SHP77 treated with DMSO at 0.1 percent for 48 hours (cell line): ENCODE results near the gene TMEM256.

Experiments
- DNase-seq: peaks from one replicate; lab custom pipeline; 2025; lab: John Stamatoyannopoulos, UW

TMEM256 gene

DNA sequence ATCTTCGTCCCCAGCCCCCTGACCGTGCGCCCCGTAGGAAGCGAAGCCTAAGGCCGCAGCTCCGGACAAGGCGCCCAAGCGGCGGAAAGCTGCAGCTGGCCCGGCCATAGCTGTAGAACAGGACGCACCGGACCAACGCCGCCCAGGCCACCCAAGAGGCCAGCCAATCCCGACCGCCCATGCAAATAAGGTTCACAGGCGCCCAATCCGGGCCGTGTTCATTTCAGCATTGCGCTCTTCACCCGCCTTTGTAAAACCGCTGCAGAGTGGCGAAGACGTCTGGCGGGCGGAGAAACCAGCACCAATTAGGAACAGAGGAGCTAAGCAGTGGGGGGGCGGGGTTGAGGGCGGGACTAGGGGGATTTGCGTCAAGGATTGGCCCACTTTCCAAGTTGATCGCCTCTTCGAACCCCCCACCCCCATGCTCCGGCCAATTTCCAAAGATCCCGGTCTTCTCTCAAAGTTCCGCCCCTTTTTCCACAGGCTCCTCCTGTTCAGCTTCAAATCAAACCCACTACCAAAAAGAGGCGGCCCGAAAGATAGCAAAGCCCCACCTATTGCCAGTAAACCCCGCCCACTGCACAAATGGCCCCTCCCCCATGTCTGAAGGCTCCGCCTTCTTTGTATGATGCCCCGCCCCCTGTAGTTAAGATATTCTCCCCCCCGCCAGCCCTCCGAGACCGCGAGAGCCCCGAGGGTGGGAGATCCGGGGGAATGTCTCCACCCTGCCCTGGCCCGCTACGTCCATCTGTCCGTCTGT is at the start of gene TMEM256:
TMEM256 (minus strand) TSS at position 121 of the 760 bp plus-strand sequence; CDS start at position 108, 13 bp downstream.
- peak; percentile 100 for DNase-seq

DNA sequence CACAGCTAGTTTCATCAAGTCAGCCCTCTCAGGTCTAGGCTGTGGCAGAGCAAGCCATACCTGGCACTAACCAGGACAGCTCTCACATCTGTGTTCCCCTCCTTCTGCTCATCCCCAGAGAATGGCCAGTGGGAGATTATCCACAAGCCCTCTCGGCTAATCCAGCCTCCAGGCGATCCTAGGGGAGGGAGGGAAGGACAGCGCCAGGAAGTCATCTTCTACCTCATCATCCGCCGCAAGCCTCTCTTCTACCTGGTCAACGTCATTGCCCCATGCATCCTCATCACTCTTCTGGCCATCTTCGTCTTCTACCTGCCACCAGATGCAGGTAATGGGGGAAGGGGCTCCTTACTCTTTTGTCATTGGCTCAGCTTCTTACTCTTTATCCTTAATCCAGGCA is 44.6 kb upstream of the TMEM256 start:
- DNase-seq: no peak

DNA sequence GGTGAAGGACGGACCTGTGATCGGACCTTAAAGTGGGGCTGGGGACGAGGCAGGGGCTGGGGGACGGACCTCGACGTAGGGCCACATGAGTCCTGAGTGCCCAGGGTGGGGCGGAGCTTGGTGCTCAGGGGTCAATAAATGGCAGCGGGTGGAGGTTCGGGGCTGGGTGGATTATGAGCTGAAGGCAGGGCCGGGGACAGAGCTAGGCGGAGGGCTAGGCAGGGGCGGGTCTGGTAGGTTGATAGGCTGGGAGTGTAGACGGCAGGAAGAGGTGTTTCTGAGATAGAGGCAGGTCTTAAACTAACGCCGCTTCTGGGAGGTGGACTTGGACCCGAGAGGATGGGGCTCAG is 41.7 kb upstream of the TMEM256 start:
- DNase-seq: no peak

DNA sequence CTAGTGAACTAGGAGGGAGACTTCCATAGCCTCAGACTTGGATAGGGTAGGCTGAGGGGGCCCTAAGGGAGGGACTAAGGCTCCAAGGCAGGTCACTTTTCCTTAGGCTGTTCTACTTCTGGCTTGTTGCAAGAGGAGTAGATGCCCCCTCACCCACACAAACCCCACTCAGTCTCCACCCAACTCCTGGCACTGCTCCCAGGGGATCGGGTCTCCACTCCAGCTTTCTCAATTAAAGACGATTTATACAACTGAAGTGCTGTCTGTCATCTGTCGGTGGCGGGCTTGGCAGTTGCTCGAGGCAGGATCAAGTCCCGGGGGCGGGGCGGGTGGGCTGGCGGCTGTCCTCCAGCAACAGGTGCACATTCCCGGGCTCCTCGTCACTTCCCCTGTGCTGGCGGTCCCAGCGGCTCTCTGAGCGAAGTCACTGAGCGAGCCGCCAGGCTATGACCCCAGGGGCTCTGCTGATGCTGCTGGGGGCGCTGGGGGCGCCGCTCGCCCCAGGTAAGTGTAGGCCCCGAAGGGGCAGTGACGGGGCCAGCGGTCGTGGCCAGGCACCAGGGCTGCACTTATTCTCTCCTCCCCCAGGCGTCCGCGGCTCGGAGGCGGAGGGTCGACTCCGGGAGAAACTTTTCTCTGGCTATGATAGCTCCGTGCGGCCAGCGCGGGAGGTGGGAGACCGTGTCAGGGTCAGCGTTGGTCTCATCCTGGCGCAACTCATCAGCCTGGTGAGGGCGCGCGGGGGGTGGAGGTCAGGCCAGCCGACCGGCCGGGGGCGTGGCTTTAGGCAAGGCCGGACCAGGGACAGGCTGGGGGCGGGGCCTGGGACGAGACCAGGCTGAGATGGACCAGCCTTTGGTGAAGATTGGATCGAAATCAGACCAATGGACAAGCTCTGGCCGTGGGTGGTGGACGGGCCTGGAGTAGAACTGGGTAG is 41.1 kb upstream of the TMEM256 start, which contains the start of gene CHRNB1:
CHRNB1 (plus strand) TSS at position 380 of the 937 bp plus-strand sequence; CDS start at position 447, 67 bp downstream.
- DNase-seq: peak; percentile 34

DNA sequence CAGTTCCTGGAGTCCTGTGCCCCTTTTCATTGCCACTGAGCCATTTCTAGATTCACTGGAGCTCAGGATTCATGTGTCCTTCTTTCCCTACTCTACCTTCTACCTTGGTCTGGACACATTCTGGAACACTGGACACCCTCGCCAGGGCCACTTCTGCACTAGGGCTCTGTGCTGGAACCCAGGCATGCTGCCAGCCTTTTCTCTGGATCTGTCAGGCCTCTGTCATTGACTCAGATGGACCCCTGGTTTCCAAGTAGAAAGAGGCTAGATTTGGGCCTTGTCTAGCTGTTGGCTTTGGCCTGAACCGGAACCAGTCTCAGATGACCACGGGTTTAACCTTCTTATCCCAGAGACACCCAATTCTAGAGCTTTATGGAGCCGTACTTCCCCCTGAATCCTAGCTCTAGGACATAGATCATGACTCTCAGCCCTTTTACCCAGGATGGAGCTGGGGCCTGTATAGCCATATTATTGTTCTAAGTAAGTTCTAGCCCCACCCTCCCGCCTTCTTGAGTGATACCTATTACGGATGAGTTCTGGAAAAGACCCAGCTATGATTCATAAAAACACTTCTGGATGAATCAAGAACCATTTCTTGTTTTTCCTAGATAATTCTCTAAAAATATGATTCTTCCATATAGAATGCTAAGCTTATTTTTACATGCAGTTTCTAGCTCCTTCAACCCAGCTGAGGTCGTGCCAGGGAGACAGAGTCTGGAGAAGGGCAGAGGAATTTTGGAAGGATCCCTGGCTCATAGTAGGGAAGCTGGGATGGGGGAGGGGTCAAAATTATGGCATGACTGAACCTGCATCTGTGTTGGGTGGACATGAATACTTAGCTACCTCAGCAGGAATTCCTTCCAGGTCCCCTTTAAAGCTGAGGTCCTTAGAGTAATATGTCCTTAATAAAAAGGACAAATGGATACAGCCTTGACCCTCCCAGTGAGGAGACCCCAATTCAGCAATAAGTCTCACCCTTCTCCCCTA is 39.9 kb upstream of the TMEM256 start:
- DNase-seq: no peak

DNA sequence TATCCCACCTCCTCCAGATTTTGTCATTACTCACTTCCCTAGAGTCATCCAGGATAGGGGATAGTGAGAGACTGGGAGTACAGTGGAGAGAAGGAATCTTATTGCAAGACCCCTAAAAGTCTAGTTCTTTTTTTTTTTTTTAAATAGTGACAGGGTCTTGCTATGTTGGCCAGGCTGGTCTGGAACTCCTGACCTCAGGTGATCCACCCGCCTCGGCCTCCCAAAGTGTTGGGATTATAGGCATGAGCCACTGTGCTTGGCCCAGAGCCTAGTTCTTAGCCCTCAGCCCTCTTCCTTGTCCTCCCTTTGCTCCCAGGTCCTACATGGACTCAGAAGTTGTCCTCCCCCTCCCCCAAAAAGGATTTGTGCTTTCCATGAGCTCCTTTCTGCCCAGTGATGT is 38.2 kb upstream of the TMEM256 start:
- no peak for DNase-seq

DNA sequence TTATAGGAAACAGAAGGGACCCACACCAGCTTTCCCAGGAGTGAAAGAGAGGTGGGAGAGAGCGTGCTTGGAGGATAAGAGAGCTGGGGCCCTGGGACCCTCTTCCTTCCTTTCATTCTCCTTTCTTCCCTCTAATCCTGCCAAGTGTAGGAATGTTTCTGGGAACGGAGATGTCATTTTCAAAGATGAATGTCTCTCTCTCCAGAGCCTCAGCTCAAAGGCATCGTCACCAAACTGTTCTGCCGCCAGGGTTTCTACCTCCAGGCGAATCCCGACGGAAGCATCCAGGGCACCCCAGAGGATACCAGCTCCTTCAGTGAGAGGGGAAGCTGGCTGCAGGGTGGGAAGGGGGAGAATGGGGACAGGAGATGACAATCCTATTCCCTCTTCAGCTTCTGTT is 37.4 kb upstream of the TMEM256 start:
- DNase-seq: no peak

DNA sequence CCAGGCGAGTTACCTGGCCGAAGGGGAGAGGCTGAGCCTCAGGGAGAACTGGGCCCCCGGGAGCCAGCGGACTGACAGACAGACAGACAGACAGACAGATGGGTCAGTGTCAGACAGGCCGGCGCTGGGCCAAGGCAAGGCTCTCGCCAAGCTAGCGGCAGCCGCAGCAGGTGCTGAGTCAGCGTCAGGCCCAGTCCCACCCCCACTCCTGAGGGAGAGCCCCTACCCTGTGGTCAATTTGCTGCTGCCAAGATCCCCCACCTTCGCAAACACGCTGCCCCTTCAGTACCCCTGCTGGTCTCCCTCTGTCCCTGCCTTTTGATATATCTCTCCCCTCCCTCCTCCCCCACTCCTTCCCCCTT is 36.9 kb upstream of the TMEM256 start:
- DNase-seq: no peak

DNA sequence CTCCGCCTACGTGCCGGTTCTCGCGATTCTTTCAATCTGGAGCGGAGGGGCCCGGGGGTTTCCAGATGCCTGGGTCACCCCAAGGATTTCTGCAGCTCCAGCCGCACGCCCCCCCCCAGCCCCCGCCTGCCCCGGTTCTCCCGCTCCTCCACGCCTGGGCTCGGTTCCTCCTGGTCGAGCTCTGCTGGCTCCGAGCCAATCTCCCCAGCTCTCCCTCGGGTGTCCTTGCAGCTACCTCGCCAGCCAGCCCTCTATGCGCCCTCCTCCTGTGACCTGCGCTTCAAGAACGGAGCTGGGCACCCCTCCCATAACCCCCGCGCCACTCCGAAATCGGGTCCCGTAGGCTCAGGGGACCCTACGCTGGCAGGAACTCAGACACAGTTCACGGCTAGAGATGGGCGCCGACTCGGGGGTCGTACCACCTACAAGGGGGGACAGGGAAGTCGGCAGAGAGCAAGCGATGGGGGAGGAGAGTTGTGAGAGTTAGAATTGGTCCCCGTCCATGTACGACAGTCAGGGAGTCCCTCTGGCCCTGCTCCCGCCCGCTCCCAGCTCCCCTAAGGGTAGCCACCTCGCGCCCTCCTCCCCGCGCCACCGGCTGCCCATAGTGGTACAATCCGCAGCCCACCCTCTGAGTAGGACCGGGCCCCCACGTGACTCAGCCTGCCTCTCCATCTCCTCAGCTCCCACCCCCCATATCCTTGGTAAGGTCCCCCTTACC is 36.4 kb upstream of the TMEM256 start:
- no peak for DNase-seq

DNA sequence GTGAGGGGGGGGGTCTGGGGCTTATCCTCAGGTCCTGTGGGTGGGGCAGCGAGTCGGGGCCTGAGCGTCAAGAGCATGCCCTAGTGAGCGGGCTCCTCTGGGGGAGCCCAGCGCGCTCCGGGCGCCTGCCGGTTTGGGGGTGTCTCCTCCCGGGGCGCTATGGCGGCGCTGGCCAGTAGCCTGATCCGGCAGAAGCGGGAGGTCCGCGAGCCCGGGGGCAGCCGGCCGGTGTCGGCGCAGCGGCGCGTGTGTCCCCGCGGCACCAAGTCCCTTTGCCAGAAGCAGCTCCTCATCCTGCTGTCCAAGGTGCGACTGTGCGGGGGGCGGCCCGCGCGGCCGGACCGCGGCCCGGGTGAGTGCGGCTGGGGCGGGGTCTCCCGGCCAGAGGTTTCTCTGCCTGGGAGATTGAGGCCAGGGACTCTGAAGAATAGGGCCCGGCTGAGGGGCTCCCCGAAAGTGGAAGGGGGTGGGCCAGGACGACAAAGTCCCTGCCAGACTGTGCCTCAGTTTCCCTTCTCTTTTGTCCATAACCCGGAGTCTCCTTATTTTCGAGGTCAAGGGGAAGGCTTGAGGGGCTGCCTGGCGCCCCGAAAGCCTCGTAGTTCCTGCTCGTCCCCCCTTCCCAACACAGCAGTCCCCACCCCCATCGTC is 35.7 kb upstream of the TMEM256 start, which contains the start of gene FGF11:
FGF11 (plus strand) TSS at position 51 of the 651 bp plus-strand sequence; CDS start at position 160, 109 bp downstream.
- no peak for DNase-seq

DNA sequence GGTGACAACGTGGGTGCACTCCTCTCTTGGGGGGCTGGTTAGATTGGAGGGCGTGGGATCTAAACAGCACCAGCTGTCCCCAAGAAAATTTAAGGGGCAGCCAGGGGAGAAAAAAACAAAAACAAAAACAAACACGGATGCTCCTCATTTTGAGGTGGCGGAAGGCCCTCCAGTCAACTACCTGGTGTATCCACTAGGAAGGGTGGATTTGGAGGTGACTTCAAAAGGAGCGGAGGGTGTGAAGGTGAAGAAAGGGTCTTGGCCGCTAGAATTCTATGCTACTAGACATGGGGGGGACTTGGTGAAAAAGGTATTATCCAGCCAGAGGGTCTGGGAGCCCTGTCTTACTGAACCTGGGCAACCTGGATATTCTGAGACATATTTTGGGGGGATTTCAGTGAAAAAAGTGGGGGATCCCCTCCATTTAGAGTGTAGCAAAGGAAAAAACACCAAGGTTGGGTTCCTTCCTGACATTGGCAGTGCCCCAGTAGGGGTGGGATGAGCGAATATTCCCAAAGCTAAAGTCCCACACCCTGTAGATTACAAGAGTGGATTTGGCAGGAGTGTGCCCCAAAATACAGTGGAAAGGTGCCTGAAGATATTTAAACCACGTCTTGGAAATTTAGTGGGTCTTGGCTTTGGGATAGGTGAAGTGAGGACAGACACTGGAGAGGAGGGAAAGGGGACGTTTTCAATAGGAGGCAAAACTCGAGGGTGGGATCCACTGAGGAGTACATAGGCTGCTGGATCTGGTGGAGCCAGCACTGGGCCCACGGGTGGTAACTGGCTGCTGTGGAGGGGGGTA is 35.0 kb upstream of the TMEM256 start:
- no peak for DNase-seq

DNA sequence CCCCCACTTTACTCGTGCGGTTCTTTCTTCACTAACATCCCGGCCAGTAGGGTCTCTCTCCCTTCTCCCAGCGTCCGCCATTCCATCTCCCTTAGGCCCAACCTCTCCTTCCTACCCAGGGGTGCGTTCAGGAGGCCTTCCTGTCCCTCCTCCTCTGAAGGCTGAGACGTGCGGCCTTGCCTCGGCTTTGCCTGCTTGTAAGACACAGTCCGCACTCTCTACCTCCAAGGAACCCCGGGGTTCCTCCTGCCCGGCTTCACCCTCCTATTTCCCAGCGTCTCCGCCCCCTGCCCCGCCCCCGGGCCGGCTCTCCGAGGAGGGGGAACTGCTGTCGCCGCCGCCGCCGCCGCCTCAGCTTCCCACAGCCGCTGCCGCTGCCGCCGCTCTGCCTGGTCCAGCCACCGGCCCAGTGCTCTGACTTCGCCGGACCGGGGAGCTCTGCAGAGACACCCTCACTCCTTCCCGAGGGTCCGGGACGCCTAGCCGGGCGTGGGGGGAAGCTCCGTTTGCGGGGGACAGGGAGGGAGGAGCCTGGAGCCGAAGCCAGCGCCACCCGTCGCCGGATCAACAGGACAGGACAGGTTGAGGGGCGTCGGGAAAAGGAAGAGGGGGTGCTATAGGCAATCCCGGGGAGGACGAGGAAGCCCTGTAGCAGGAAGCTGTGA is 34.2 kb upstream of the TMEM256 start:
- DNase-seq: no peak

DNA sequence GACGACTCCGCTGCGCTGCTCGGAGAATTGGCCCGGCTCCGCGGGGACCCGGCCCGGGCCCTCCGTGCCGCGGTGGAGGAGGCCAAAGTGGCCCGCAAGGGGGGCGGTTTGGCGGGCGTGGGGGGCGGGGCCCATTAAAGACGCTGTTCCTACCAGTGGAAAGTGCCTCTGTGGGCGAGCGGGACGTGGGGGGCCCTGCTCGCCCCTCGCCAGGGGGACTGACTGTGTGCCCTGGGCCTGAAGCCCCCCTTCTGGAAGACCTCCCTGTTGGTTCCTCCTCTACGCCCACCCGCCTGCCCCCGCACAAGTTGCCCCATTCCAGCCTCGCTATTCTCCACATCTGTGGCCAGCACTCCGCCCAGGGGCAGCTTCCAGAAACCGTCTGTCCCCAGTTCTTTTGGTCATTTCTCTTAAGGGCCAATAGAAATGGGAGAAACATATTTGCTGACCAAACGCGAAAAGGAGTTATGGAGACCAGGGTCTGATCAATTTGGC is 33.5 kb upstream of the TMEM256 start:
- no peak for DNase-seq

DNA sequence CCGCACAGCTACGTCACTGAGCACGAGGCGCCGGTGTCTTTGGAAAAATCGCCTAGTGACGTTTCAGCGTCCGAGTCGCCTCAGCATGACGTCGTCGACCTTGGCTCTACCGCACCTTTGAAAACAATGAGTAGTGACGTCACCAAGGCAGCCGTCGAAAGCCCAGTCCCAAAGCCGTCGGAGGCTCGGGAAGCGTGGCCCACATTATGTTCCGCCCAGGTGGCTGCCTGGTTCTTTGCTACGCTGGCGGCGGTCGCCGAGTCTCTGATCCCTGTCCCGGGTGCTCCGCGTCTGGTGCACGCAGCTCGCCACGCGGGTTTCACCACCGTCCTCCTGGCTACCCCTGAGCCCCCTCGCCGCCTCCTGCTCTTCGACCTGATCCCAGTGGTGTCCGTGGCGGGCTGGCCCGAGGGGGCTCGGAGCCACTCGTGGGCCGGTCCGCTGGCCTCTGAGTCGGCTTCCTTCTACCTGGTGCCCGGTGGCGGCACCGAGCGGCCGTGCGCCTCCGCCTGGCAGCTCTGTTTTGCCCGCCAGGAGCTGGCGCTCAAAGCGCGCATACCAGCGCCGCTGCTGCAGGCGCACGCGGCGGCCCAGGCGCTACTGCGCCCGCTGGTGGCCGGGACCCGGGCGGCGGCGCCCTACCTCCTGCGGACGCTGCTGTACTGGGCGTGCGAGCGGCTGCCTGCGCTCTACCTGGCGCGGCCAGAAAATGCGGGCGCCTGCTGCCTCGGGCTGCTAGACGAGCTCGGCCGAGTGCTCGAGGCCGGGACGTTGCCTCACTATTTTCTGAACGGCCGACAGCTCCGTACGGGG is 32.9 kb upstream of the TMEM256 start:
- peak; percentile 80 for DNase-seq

DNA sequence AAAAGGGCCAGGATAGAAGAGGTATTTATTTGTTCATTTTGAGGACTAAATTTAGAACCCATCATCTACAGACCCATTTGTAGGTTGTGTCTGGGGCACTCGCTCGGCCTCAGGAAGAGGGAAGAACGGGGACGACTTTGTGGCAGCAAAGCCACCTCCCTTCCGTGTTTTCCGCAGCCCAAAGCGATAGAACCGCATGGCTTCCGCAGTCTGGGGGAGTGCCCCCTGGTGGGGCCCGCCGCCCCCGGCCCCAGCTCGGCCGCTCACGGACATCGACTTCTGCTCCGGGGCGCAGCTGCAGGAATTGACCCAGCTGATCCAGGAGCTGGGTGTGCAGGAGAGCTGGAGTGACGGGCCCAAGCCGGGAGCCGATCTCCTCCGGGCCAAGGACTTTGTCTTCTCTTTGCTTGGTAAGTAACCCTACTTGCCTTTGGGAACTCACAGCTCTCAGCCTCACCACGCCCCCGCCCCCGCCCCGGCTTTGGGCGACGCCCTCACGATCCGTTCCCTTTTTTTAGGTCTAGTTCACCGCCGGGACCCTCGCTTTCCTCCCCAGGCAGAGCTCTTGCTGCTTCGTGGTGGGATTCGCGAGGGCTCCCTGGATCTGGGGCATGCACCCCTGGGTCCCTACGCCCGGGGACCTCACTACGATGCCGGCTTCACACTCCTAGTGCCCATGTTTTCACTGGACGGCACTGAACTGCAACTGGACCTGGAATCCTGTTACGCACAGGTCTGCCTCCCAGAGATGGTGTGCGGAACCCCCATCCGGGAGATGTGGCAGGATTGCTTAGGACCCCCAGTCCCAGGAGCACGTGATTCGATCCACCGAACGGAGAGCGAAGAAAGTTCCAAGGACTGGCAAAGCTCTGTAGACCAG is 32.0 kb upstream of the TMEM256 start:
- DNase-seq: peak; percentile 32

DNA sequence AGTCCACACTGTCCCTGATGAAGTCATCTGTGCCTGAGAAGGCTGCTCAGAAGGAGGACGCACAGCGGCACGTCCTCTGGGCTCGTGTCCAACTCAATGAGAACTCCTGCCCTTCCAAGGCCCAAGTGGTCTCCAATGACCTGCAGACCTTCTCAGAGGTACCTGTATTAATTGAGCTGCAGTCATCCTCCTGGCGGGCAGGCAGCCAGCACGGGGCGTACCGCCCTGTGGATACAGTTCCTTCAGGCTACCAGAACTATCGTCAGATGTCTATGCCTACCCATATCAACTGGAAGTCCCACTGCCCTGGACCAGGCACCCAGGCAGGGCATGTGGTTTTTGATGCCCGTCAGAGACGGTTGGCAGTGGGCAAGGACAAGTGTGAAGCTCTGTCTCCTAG is 28.4 kb upstream of the TMEM256 start:
- DNase-seq: no peak

DNA sequence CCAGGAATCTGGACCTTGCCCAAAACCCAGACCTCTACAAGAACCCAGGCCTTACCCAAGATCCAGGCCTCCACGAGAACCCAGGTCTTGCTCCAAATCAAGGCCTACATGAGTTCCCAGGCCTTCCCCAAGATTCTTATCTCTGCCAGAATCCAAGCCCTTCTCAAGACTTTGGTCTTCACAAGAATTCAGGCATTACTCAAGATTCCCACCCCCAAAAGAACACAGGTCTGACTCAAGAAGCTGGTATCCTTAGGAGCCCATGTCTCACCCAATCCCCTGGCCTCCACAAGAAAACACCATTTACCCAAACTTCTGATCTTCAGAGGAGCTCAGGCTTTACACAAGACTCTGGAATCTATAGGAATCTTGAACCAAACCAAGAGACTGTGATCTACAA is 27.3 kb upstream of the TMEM256 start:
- DNase-seq: no peak
